K562 (cell line): ENCODE measurements around the gene PNMA3.
"Not testable (repeated sequence)": the region's sequence is repeated elsewhere in the genome, so short reads cannot be mapped to it uniquely, and the experiment has no call there.

Source experiments
- CEBPB ChIP-seq: fragments of 450-650 bp; IDR thresholded peaks from 2 replicates; pipeline ENCODE4 v1.6.1; 2016; ENCODE audit warnings: missing genetic modification characterization, missing compliant biosample characterization
- EP300 ChIP-seq: IDR thresholded peaks from 2 replicates; pipeline ENCODE4 v1.6.1; 2012; ENCODE audit warnings: low read length, improper control_type of control experiment
- SNIP1 ChIP-seq: fragments of 450-650 bp; IDR thresholded peaks from 2 replicates; pipeline ENCODE4 v1.7.1; 2017; ENCODE audit warnings: low read depth, mild to moderate bottlenecking
- ZNF274 ChIP-seq: IDR thresholded peaks from 2 replicates; pipeline ENCODE4 v1.6.1; 2011; ENCODE audit warnings: low read depth, mild to moderate bottlenecking, low read length, moderate library complexity, borderline replicate concordance
- ZNF76 ChIP-seq: fragments of 250-450 bp; sonication (Bioruptor Pico); IDR thresholded peaks from 2 replicates; pipeline ENCODE4 v1.4.0; 2020; ENCODE audit warnings: mild to moderate bottlenecking, moderate library complexity, borderline replicate concordance

DNA sequence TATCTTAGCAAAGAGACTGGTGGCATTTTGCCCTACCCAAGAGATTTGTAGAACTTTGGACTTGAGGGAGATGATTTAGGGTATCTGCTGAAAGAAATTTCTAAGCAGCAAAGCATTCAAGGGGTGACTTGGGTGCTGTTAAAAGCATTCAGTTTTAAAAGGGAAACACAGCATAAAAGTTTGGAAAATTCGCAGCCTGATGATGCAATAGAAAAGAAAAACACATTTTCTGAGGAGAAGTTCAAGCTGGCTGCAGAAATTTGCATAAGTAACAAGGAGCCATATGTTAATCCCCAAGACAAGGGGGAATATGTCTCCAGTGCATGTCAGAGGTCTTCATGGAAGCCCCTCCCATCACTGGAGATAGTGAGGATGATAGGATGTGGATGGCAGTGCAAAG lies 48.7 kb downstream of the PNMA3 start:
- TF ChIP-seq EP300; ZNF274; ZNF76 (CRISPR knock-in tag); CEBPB (tag); SNIP1: not testable (repeated sequence)
